ENCODE data around the gene KRTAP10-3.

Gene KRTAP10-3

GRCh38 chr21:44513389-44514217, 45.0 kb downstream of the KRTAP10-3 start:
- TF ChIP-seq CTCF (IDR thresholded peaks at IDR 0.05; ENCODE audit: control insufficient read depth, extremely low read depth, insufficient read depth), result no peak
- H3K4me3 ChIP-seq (ENCODE audit: low read depth, low read length), result no peak overlapping the region
- peak; percentile 21 for DNase-seq (ENCODE audit: low read depth)

- no peak for TF ChIP-seq CTCF (IDR thresholded peaks at IDR 0.05; ENCODE audit: control insufficient read depth, extremely low read depth, insufficient read depth)
- DNase-seq (ENCODE audit: low read depth), result no peak
- no peak overlapping the region for H3K4me3 ChIP-seq (ENCODE audit: low read depth, low read length)
These were observed 45.9 kb downstream of the KRTAP10-3 start for GRCh38 chr21:44512496-44513388.

GRCh38 chr21:44511938-44512275, 46.7 kb downstream of the KRTAP10-3 start:
- no peak for DNase-seq (ENCODE audit: low read depth)
- TF ChIP-seq CTCF (IDR thresholded peaks at IDR 0.05; ENCODE audit: control insufficient read depth, extremely low read depth, insufficient read depth), result no peak
- no peak overlapping the region for H3K4me3 ChIP-seq (ENCODE audit: low read depth, low read length)

- no peak for DNase-seq (ENCODE audit: low read depth)
- no peak for TF ChIP-seq CTCF (IDR thresholded peaks at IDR 0.05; ENCODE audit: control insufficient read depth, extremely low read depth, insufficient read depth)
- H3K4me3 ChIP-seq (ENCODE audit: low read depth, low read length), result no peak overlapping the region
These were observed 47.2 kb downstream of the KRTAP10-3 start for GRCh38 chr21:44511219-44511937.

GRCh38 chr21:44510508-44511218, 47.9 kb downstream of the KRTAP10-3 start:
- H3K4me3 ChIP-seq (ENCODE audit: low read depth, low read length), result peak overlapping the region; percentile 25
- DNase-seq (ENCODE audit: low read depth), result peak; percentile 28
- peak; percentile 94 for TF ChIP-seq CTCF (IDR thresholded peaks at IDR 0.05; ENCODE audit: control insufficient read depth, extremely low read depth, insufficient read depth)

- no peak overlapping the region for H3K4me3 ChIP-seq (ENCODE audit: low read depth, low read length)
- no peak for TF ChIP-seq CTCF (IDR thresholded peaks at IDR 0.05; ENCODE audit: control insufficient read depth, extremely low read depth, insufficient read depth)
- DNase-seq (ENCODE audit: low read depth), result no peak
These were observed 48.5 kb downstream of the KRTAP10-3 start for GRCh38 chr21:44510109-44510507.
